ENCODE results near the gene LGALSL.

- TF ChIP-seq POLR2A (IDR thresholded peaks at IDR 0.05) (peak in 1 of 2 donors; percentile 70), CTCF (IDR thresholded peaks at IDR 0.05) (no peak)
These were observed at the start of gene LGALSL for GRCh38 chr2:64453770-64454385.
